Tibial artery (tissue), 4 donors: Measurements from ENCODE around the gene PRKAG3.

Experiments used
- DNase-seq, 2 donors: peaks; one replicate each; pipeline ENCODE4 v3.0.0-alpha.2; 2019
- H3K27ac ChIP-seq, 2 donors: fragments of 200-600 bp; sonication (generic) in 1 of 2; 1 replicate in 1 of 2; 2 replicates in 1 of 2; pipeline ENCODE4 v1.5.1; 2018 to 2019; ENCODE audit warnings: mild to moderate bottlenecking in 1 of 2
- H3K27me3 ChIP-seq, 2 donors: fragments of 200-600 bp; sonication (generic) in 1 of 2; one replicate each; pipeline versions ENCODE4 v1.5.1 to v1.6.0; 2016 to 2019
- H3K36me3 ChIP-seq, 3 donors: fragments of 200-600 bp; sonication (generic) in 2 of 3; one replicate each; pipeline ENCODE4 v1.5.1; 2016 to 2019; ENCODE audit warnings: mild to moderate bottlenecking in 2 of 3
- H3K4me1 ChIP-seq, 4 donors: fragments of 200-600 bp; sonication (generic) in 2 of 4; 1 replicate in 3 of 4; 2 replicates in 1 of 4; pipeline ENCODE4 v1.5.1; 2016 to 2019
- H3K4me3 ChIP-seq, 2 donors: fragments of 200-600 bp; sonication (generic) in 1 of 2; 1 replicate in 1 of 2; 2 replicates in 1 of 2; pipeline ENCODE4 v1.5.1; 2018 to 2019; ENCODE audit warnings: mild to moderate bottlenecking in 2 of 2
- H3K9me3 ChIP-seq, 3 donors: fragments of 200-600 bp; sonication (generic) in 1 of 3; one replicate each; pipeline ENCODE4 v1.5.1; 2016 to 2019
- CTCF ChIP-seq, 2 experiments: fragments of 200-600 bp in 1 of 2; fragments of 450-650 bp in 1 of 2; IDR thresholded peaks; one replicate each; pipeline ENCODE4 v1.5.1; 2017 to 2019; ENCODE audit warnings: antibody characterized with exemption in 2 of 2, mild to moderate bottlenecking in 1 of 2, moderate library complexity in 1 of 2
- intact Hi-C: fragments of 100-400 bp; cut with DNase I; formaldehyde crosslinking; loops from one replicate; pipeline ENCODE4 v1.15.0; 2023; ENCODE audit warnings: low total_unique reads

Gene PRKAG3

GRCh38 chr2:218811382-218811781 lies 20.2 kb downstream of the PRKAG3 start:
- intact Hi-C loops = no loop called here
- no peak for DNase-seq
- H3K27me3 ChIP-seq = no peaks in the 10 kb centered on the region
- TF ChIP-seq CTCF (IDR thresholded peaks at IDR 0.05) = no peak
- H3K4me3 ChIP-seq = no peak overlapping the region
- H3K9me3 ChIP-seq = no peaks in the 10 kb centered on the region
- H3K4me1 ChIP-seq = peaks cover 0 to 12% (median 9%) of the 10 kb centered on the region in 4 donors
- H3K27ac ChIP-seq = no peak overlapping the region
- peaks cover 20 to 49% (median 43%) of the 10 kb centered on the region in 3 donors for H3K36me3 ChIP-seq

GRCh38 chr2:218810256-218810655 lies 21.3 kb downstream of the PRKAG3 start:
- H3K4me3 ChIP-seq = no peak overlapping the region
- H3K27me3 ChIP-seq = no peaks in the 10 kb centered on the region
- H3K9me3 ChIP-seq = no peaks in the 10 kb centered on the region
- peaks cover 0 to 22% (median 13%) of the 10 kb centered on the region in 4 donors for H3K4me1 ChIP-seq
- peaks cover 18 to 38% (median 32%) of the 10 kb centered on the region in 3 donors for H3K36me3 ChIP-seq
- H3K27ac ChIP-seq = no peak overlapping the region
- TF ChIP-seq CTCF (IDR thresholded peaks at IDR 0.05) = no peak
- intact Hi-C loops = no loop called here
- DNase-seq = no peak

- no peak for TF ChIP-seq CTCF (IDR thresholded peaks at IDR 0.05)
- Histone ChIP-seq H3K27ac (no peak overlapping the region), H3K4me3 (no peak overlapping the region), H3K9me3 (peaks cover 0 to 4% (median 0%) of the 10 kb centered on the region in 3 donors), H3K4me1 (peaks cover 0 to 25% (median 15%) of the 10 kb centered on the region in 4 donors), H3K27me3 (no peaks in the 10 kb centered on the region), H3K36me3 (peaks cover 12 to 30% (median 25%) of the 10 kb centered on the region in 3 donors)
- DNase-seq = no peak
- intact Hi-C loops = no loop called here
Observed at GRCh38 chr2:218809515-218809914, 22.1 kb downstream of the PRKAG3 start.

GRCh38 chr2:218807626-218808025 lies 24.0 kb downstream of the PRKAG3 start:
- peak overlapping the region; percentile 72 to 79 for H3K27ac ChIP-seq
- intact Hi-C loops = no loop called here
- H3K4me3 ChIP-seq = no peak overlapping the region
- H3K9me3 ChIP-seq = peaks cover 0 to 4% (median 0%) of the 10 kb centered on the region in 3 donors
- H3K4me1 ChIP-seq = peaks cover 0 to 25% (median 15%) of the 10 kb centered on the region in 4 donors
- no peaks in the 10 kb centered on the region for H3K27me3 ChIP-seq
- H3K36me3 ChIP-seq = peaks cover 3 to 11% (median 7%) of the 10 kb centered on the region in 3 donors
- no peak for TF ChIP-seq CTCF (IDR thresholded peaks at IDR 0.05)
- no peak for DNase-seq

GRCh38 chr2:218806346-218806978 lies 25.1 kb downstream of the PRKAG3 start:
- Histone ChIP-seq H3K27ac (peak overlapping the region; percentile 72 to 79), H3K4me3 (peak overlapping the region in 1 of 2 donors; percentile 4), H3K9me3 (peaks cover 0 to 4% (median 0%) of the 10 kb centered on the region in 3 donors), H3K4me1 (peaks cover 0 to 25% (median 15%) of the 10 kb centered on the region in 4 donors), H3K27me3 (no peaks in the 10 kb centered on the region), H3K36me3 (peaks cover 0 to 4% (median 0%) of the 10 kb centered on the region in 3 donors)
- peak; percentile 90 to 91 for DNase-seq
- TF ChIP-seq CTCF (IDR thresholded peaks at IDR 0.05) = no peak
- intact Hi-C loops = no loop called here
